Peyer's patch (tissue), 4 donors: ENCODE data around the gene SMAD1. TPM values are rescaled to one million over a fixed set of nuclear protein-coding genes. Genes with fewer than 3 reads are reported as not detected.

ENCODE experiments used
- DNase-seq, 3 donors: peaks; one replicate each; pipeline ENCODE4 v3.0.0-alpha.2; 2017 to 2019
- H3K27ac ChIP-seq, 4 donors: fragments of 200-600 bp; sonication (generic); one replicate each; pipeline ENCODE4 v1.5.1; 2016 to 2019
- H3K27me3 ChIP-seq, 2 donors: fragments of 200-600 bp; sonication (generic); one replicate each; pipeline ENCODE4 v1.5.1; 2019
- H3K36me3 ChIP-seq, 3 donors: fragments of 200-600 bp; sonication (generic); one replicate each; pipeline ENCODE4 v1.5.1; 2016 to 2019
- H3K4me1 ChIP-seq, 4 donors: fragments of 200-600 bp; sonication (generic); one replicate each; pipeline ENCODE4 v1.5.1; 2016 to 2019
- H3K4me3 ChIP-seq, 4 donors: fragments of 200-600 bp; sonication (generic); 1 replicate in 3 of 4; 2 replicates in 1 of 4; pipeline ENCODE4 v1.5.1; 2016 to 2019; ENCODE audit warnings: mild to moderate bottlenecking in 1 of 4
- H3K9me3 ChIP-seq, 4 donors: fragments of 200-600 bp; sonication (generic); one replicate each; pipeline ENCODE4 v1.5.1; 2016 to 2019; ENCODE audit warnings: mild to moderate bottlenecking in 1 of 4
- CTCF ChIP-seq, 6 experiments: fragments of 450-650 bp in 4 of 6; fragments of 200-600 bp in 2 of 6; sonication (generic) in 1 of 6; IDR thresholded peaks; one replicate each; pipeline ENCODE4 v1.5.1; 2017 to 2019; ENCODE audit warnings: antibody characterized with exemption in 6 of 6, mild to moderate bottlenecking in 3 of 6, moderate library complexity in 1 of 6
- POLR2A ChIP-seq, 2 donors: fragments of 450-650 bp; IDR thresholded peaks; one replicate each; pipeline ENCODE4 v1.5.1; 2017; ENCODE audit warnings: antibody characterized with exemption in 2 of 2, mild to moderate bottlenecking in 2 of 2, moderate library complexity in 2 of 2
- total RNA-seq, 4 donors: library from RNA; depleted of rRNA; stranded (reverse); fragments of >200 nt; gene quantifications; one replicate each; pipeline ENCODE4 v1.1.0, GENCODE V29; 2016

Gene SMAD1
- total RNA-seq, 4 donors from 2014 or later: 29.7 to 49.0 (median 43.4) TPM

GRCh38 chr4:145536044-145536443 is 54.4 kb downstream of the SMAD1 start:
- DNase-seq: no peak
- Histone ChIP-seq H3K36me3 (no peaks in the 10 kb centered on the region), H3K27me3 (no peaks in the 10 kb centered on the region), H3K27ac (no peak overlapping the region), H3K4me1 (no peaks in the 10 kb centered on the region), H3K9me3 (no peaks in the 10 kb centered on the region), H3K4me3 (no peak overlapping the region)
- TF ChIP-seq POLR2A (IDR thresholded peaks at IDR 0.05) (no peak), CTCF (IDR thresholded peaks at IDR 0.05) (no peak)

GRCh38 chr4:145538596-145538995 is 56.9 kb downstream of the SMAD1 start:
- no peak overlapping the region for H3K27ac ChIP-seq
- TF ChIP-seq POLR2A (IDR thresholded peaks at IDR 0.05) (no peak), CTCF (IDR thresholded peaks at IDR 0.05) (no peak)
- no peaks in the 10 kb centered on the region for H3K36me3 ChIP-seq
- H3K4me1 ChIP-seq: no peaks in the 10 kb centered on the region
- no peak overlapping the region for H3K4me3 ChIP-seq
- no peaks in the 10 kb centered on the region for H3K9me3 ChIP-seq
- H3K27me3 ChIP-seq: no peaks in the 10 kb centered on the region
- no peak for DNase-seq

GRCh38 chr4:145539671-145540070 is 58.0 kb downstream of the SMAD1 start:
- DNase-seq: no peak
- Histone ChIP-seq H3K9me3 (no peaks in the 10 kb centered on the region), H3K4me3 (no peak overlapping the region), H3K36me3 (no peaks in the 10 kb centered on the region), H3K27me3 (no peaks in the 10 kb centered on the region), H3K27ac (no peak overlapping the region), H3K4me1 (peaks cover 0 to 1% (median 0%) of the 10 kb centered on the region in 4 donors)
- no peak for TF ChIP-seq CTCF (IDR thresholded peaks at IDR 0.05)

GRCh38 chr4:145540235-145540634 is 58.6 kb downstream of the SMAD1 start:
- H3K27me3 ChIP-seq: no peaks in the 10 kb centered on the region
- no peaks in the 10 kb centered on the region for H3K36me3 ChIP-seq
- TF ChIP-seq POLR2A (IDR thresholded peaks at IDR 0.05): no peak
- TF ChIP-seq CTCF (IDR thresholded peaks at IDR 0.05): no peak
- DNase-seq: no peak
- no peak overlapping the region for H3K27ac ChIP-seq
- H3K9me3 ChIP-seq: no peaks in the 10 kb centered on the region
- H3K4me1 ChIP-seq: peaks cover 0 to 7% (median 0%) of the 10 kb centered on the region in 4 donors
- H3K4me3 ChIP-seq: no peak overlapping the region

GRCh38 chr4:145541346-145541745 is 59.7 kb downstream of the SMAD1 start:
- TF ChIP-seq POLR2A (IDR thresholded peaks at IDR 0.05): no peak
- TF ChIP-seq CTCF (IDR thresholded peaks at IDR 0.05): no peak
- H3K27me3 ChIP-seq: no peaks in the 10 kb centered on the region
- no peak overlapping the region for H3K27ac ChIP-seq

GRCh38 chr4:145545031-145545430 is 63.4 kb downstream of the SMAD1 start:
- peaks cover 0 to 18% (median 0%) of the 10 kb centered on the region in 4 donors for H3K4me1 ChIP-seq
- no peak overlapping the region for H3K27ac ChIP-seq
- no peak for DNase-seq
- peaks cover 0 to 22% (median 0%) of the 10 kb centered on the region in 3 donors for H3K36me3 ChIP-seq
- no peaks in the 10 kb centered on the region for H3K27me3 ChIP-seq
- no peak overlapping the region for H3K4me3 ChIP-seq
- no peaks in the 10 kb centered on the region for H3K9me3 ChIP-seq
- TF ChIP-seq CTCF (IDR thresholded peaks at IDR 0.05) (no peak), POLR2A (IDR thresholded peaks at IDR 0.05) (no peak)

More at GRCh38 chr4:145541346-145541745, 59.7 kb downstream of the SMAD1 start:
- H3K9me3 ChIP-seq: no peaks in the 10 kb centered on the region
- no peak for DNase-seq
- no peak overlapping the region for H3K4me3 ChIP-seq
- peaks cover 0 to 18% (median 0%) of the 10 kb centered on the region in 4 donors for H3K4me1 ChIP-seq
- H3K36me3 ChIP-seq: no peaks in the 10 kb centered on the region
